ENCODE data around the gene ANGPTL4. TPM values are rescaled to one million over a fixed set of nuclear protein-coding genes. Genes with fewer than 3 reads are reported as not detected.

ANGPTL4 gene
- polyA plus RNA-seq, 2 of the 4 experiments (the other 2 are of a cell fraction): 12.3 to 30.8 TPM

- Histone ChIP-seq H3K4me2 (peak overlapping the region; percentile 69; the same call in 2 of the 3 replicates), H3K9me3 (no peaks in the 10 kb centered on the region), H3K4me1 (peaks cover 64% of the 10 kb centered on the region), H3K27ac (peak overlapping the region; percentile 76 to 78), H3K4me3 (no peak overlapping the region)
- WGBS (ENCODE audit: missing lambda C conversion rate): 97% methylated on average over 5 of the region's 8 CpGs
- no peak for TF ChIP-seq ELK1 (IDR thresholded peaks at IDR 0.05; ENCODE audit: low read depth, low read length)
- no peak for TF ChIP-seq BCL3 (IDR thresholded peaks at IDR 0.05)
- no peak for TF ChIP-seq POLR2A (IDR thresholded peaks at IDR 0.05; ENCODE audit: low read length)
- no peak for TF ChIP-seq EHMT2 (IDR thresholded peaks at IDR 0.05; ENCODE audit: low read depth)
- no peak for TF ChIP-seq FOSL2 (IDR thresholded peaks at IDR 0.05)
- TF ChIP-seq FOSL2 (CRISPR knock-in tag; IDR thresholded peaks at IDR 0.05): no peak
- TF ChIP-seq KDM1A (IDR thresholded peaks at IDR 0.05; ENCODE audit: low read depth): no peak
- no peak for TF ChIP-seq NPAS2 (CRISPR knock-in tag; IDR thresholded peaks at IDR 0.05; ENCODE audit: borderline replicate concordance)
- TF ChIP-seq KDM5A (IDR thresholded peaks at IDR 0.05): no peak
- no peak for TF ChIP-seq MYC (IDR thresholded peaks at IDR 0.05; ENCODE audit: borderline replicate concordance, low read length)
- no peak for TF ChIP-seq GATA3 (IDR thresholded peaks at IDR 0.05; ENCODE audit: borderline replicate concordance)
- no peak for TF ChIP-seq POLR2AphosphoS2 (conservative IDR thresholded peaks at IDR 0.05; ENCODE audit: low read length)
- no peak for TF ChIP-seq TP53 (CRISPR knock-in tag; IDR thresholded peaks at IDR 0.05)
- TF ChIP-seq CBX2 (IDR thresholded peaks at IDR 0.05; ENCODE audit: borderline replicate concordance, low read depth): no peak
- no peak for TF ChIP-seq CBX8 (IDR thresholded peaks at IDR 0.05)
- ChIA-PET CTCF (interaction anchor here (0.6 to 8.0 kb wide), 7 partner anchors 10 to 112 kb away, joined by 3 to 71 read pairs (median 4); no protein-coding TSS in a partner anchor), POLR2A (no interaction called here)
- no peak for DNase-seq (ENCODE audit: low read depth in 1 of 2, low spot score in 1 of 2)
- no peak for FAIRE-seq
- ATAC-seq: no peak
These were observed 29.9 kb downstream of the ANGPTL4 start for GRCh38 chr19:8393871-8394250.

GRCh38 chr19:8395621-8396082 lies 31.7 kb downstream of the ANGPTL4 start:
- ChIA-PET POLR2A (no interaction called here), CTCF (interaction anchor here (0.6 to 8.0 kb wide), 9 partner anchors 9 to 82 kb away, joined by 3 to 71 read pairs (median 3); no protein-coding TSS in a partner anchor)
- ATAC-seq (no peak), DNase-seq (ENCODE audit: low read depth in 1 of 2, low spot score in 1 of 2) (no peak), FAIRE-seq (no peak)
- 90% methylated on average over 11 of the region's 14 CpGs for WGBS (ENCODE audit: missing lambda C conversion rate)
- no peak overlapping the region for H3K4me3 ChIP-seq
- H3K9me3 ChIP-seq: no peaks in the 10 kb centered on the region
- peaks cover 59% of the 10 kb centered on the region for H3K4me1 ChIP-seq
- peak overlapping the region; percentile 69; the same call in 1 of the 3 replicates for H3K4me2 ChIP-seq
- no peak for TF ChIP-seq ESRRA (IDR thresholded peaks at IDR 0.05; ENCODE audit: borderline replicate concordance, low read length)
- TF ChIP-seq E2F6 (IDR thresholded peaks at IDR 0.05; ENCODE audit: borderline replicate concordance, low read depth): no peak
- no peak for TF ChIP-seq EHF (CRISPR knock-in tag; IDR thresholded peaks at IDR 0.05)
- TF ChIP-seq CEBPB (IDR thresholded peaks at IDR 0.05): no peak
- TF ChIP-seq HOXB5 (CRISPR knock-in tag; IDR thresholded peaks at IDR 0.05): no peak
- TF ChIP-seq HMGXB4 (CRISPR knock-in tag; IDR thresholded peaks at IDR 0.05; ENCODE audit: borderline replicate concordance): no peak
- peak overlapping the region; percentile 76 to 78 for H3K27ac ChIP-seq

Measured in A549 (cell line).